ENCODE data around the gene PIP5K1C. TPM values are rescaled to one million over a fixed set of nuclear protein-coding genes. Genes with fewer than 3 reads are reported as not detected.

The PIP5K1C gene
- total and polyA plus RNA-seq, 2 donors (not counting 1 experiment from before 2014, with no cell fraction given) = 10.4 to 46.7 TPM

DNA sequence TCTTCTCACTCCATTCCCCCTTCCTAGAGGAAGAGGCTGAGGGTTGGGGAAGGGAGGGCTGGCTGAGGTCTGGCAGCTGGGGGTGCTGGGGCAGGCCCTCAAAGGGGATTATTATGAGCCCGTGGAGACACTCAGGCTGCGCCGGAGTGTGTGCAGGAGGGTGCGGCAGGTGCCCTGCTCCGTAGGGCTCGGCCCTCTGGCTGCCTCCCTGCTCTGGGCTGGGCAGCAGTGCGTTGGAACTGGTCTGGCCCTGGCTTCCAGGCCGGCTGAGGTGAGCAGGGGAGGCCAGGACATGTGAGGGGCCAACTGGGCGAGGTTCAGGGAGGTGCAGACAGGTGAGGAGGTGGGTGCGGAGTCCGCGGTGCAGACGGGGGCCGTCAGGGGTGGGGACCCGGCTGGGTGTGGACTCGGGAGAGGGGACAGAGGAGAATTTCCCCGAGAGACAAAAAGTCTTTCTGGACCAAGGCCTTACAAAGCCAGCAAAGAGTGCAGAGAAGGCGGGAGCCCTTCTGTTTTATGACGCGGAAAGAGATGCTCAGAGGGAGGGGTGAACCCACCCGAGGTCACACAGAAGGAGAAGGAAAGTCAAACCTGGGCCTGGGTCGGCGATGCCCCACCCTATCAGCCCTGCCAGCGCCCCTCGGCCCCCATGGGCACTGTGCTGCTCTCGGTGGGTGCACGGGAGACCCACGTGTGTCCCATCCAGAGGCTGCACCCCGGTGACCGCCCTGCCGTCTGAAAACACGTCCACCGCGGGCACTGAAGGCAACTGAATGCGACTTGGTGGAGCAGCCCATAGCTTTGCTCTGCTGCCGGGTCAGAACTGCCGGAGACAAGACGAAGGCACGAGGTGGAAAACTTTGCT, 31.0 kb downstream of the PIP5K1C start:
- Histone ChIP-seq H4K20me1 (ENCODE audit: control insufficient read depth, insufficient read depth, low read length, poor library complexity, severe bottlenecking) (peaks cover 77% of the 10 kb centered on the region), H3K36me3 (replicated peaks in 1 of 2; ENCODE audit: control extremely low read depth in 1 of 2, control insufficient read depth in 1 of 2, extremely low read depth in 1 of 2, insufficient read depth in 2 of 2, low read length in 1 of 2) (peaks cover 0 to 4% of the 10 kb centered on the region in 2 experiments), H3K4me3 (ENCODE audit: control extremely low read depth in 1 of 5, extremely low read depth in 1 of 5, insufficient read depth in 1 of 5, low read depth in 2 of 5, low read length in 4 of 5) (no peak overlapping the region), H3K4me2 (replicated peaks; ENCODE audit: low read depth, low read length, poor library complexity, severe bottlenecking) (no peak overlapping the region), H3K9me3 (ENCODE audit: control extremely low read depth in 1 of 3, control insufficient read depth in 2 of 3, insufficient read depth in 1 of 3, low read length in 2 of 3) (peaks cover 0 to 3% (median 0%) of the 10 kb centered on the region in 3 donors), H3K27ac (ENCODE audit: low read length in 2 of 2) (no peak overlapping the region), H3K4me1 (ENCODE audit: control insufficient read depth in 2 of 2, insufficient read depth in 2 of 2, low read length in 2 of 2) (peaks cover 37 to 41% of the 10 kb centered on the region in 2 donors), H3K27me3 (replicated peaks in 1 of 4; ENCODE audit: control extremely low read depth in 1 of 4, control insufficient read depth in 3 of 4, insufficient read depth in 4 of 4, low read length in 3 of 4) (peaks cover 0 to 19% (median 5%) of the 10 kb centered on the region in 4 experiments), H3K79me2 (ENCODE audit: control insufficient read depth, insufficient read depth, low read length) (peaks cover 58% of the 10 kb centered on the region), H2AFZ (ENCODE audit: insufficient read depth, low read depth, low read length, poor library complexity, severe bottlenecking) (no peak overlapping the region), H3K9ac (ENCODE audit: low read length) (no peak overlapping the region)
- Mint-ChIP-seq H3K9me3 (ENCODE audit: insufficient read depth) (no peaks in the 10 kb centered on the region), H3K4me1 (peaks cover 48% of the 10 kb centered on the region), H3K4me3 (no peak overlapping the region), H3K27ac (no peak overlapping the region), H3K27me3 (no peaks in the 10 kb centered on the region)
- no peak for ATAC-seq (ENCODE audit: low read depth)
- intact Hi-C loops (cut with micrococcal nuclease) = loop anchor here (5.0 kb wide), 1 partner anchor 153 kb away; no protein-coding TSS in a partner anchor
- CTCF ChIA-PET = interaction anchor here (5.1 kb wide), 1 partner anchor 34 kb away, joined by 110 read pairs; the partner anchor contains the start of genes PIP5K1C and TJP3
- 92% methylated on average over 36 of the region's 39 CpGs for WGBS (ENCODE audit: insufficient coverage)
- no peak for TF ChIP-seq CTCF (IDR thresholded peaks at IDR 0.05)
- no peak for TF ChIP-seq EZH2 (IDR thresholded peaks at IDR 0.05; ENCODE audit: borderline replicate concordance, insufficient read depth, low read depth, low read length, poor library complexity, severe bottlenecking)
- no peak for DNase-seq
- POLR2A ChIA-PET = no interaction called here

Measured in B cell (primary cell).